Measurements from ENCODE around the gene AUTS2. TPM values are rescaled to one million over a fixed set of nuclear protein-coding genes. Genes with fewer than 3 reads are reported as not detected.

Gene AUTS2
- total and polyA plus RNA-seq, 9 of the 15 experiments (the other 6 are each of a cell fraction or from before 2014, with no cell fraction given), result 0.58 TPM; not detected in 8

GRCh38 chr7:70317356-70317755 is 719.1 kb downstream of the AUTS2 start:
- in situ Hi-C loops (cut with MboI), result no loop called here
- no peaks in the 10 kb centered on the region for H3K9me3 ChIP-seq (replicated peaks; ENCODE audit: control insufficient read depth, insufficient read depth, low read depth, low read length)
- TF ChIP-seq MCM2 (IDR thresholded peaks at IDR 0.05; ENCODE audit: low read depth) (no peak), HMGN3 (IDR thresholded peaks at IDR 0.05; ENCODE audit: borderline replicate concordance, extremely low read depth, insufficient read length, low read depth, low read length) (no peak), ZNF354B (CRISPR knock-in tag; IDR thresholded peaks at IDR 0.05) (no peak), CREB5 (CRISPR knock-in tag; IDR thresholded peaks at IDR 0.05) (no peak), ZBTB33 (CRISPR knock-in tag; IDR thresholded peaks at IDR 0.05) (no peak), ZBTB11 (CRISPR knock-in tag; IDR thresholded peaks at IDR 0.05) (no peak), RFX1 (IDR thresholded peaks at IDR 0.05) (no peak), TFAP4 (CRISPR knock-in tag; IDR thresholded peaks at IDR 0.05; ENCODE audit: borderline replicate concordance) (no peak), POLR2AphosphoS5 (IDR thresholded peaks at IDR 0.05; ENCODE audit: control insufficient read depth, insufficient read depth, low read depth, low read length) (no peak), E4F1 (CRISPR knock-in tag; IDR thresholded peaks at IDR 0.05; ENCODE audit: borderline replicate concordance) (no peak)

More at GRCh38 chr7:70317356-70317755, 719.1 kb downstream of the AUTS2 start:
- Histone ChIP-seq H3K36me3 (ENCODE audit: control insufficient read depth, insufficient read depth, low read length) (no peaks in the 10 kb centered on the region), H3K27me3 (ENCODE audit: control insufficient read depth in 2 of 2, insufficient read depth in 2 of 2, low read length in 2 of 2) (no peaks in the 10 kb centered on the region), H3K4me3 (no peak overlapping the region), H3K4me2 (ENCODE audit: insufficient read depth, low read length) (no peak overlapping the region), H4K20me1 (replicated peaks; ENCODE audit: control insufficient read depth, insufficient read depth, low read length) (no peaks in the 10 kb centered on the region), H3K79me2 (ENCODE audit: control insufficient read depth, insufficient read depth, low read length) (no peaks in the 10 kb centered on the region), H2AFZ (ENCODE audit: low read depth, low read length) (no peak overlapping the region), H3K27ac (ENCODE audit: extremely low read depth, low read depth, low read length) (no peak overlapping the region), H3K4me1 (replicated peaks in 1 of 2; ENCODE audit: control insufficient read depth in 2 of 2, insufficient read depth in 2 of 2, low read length in 2 of 2) (no peaks in the 10 kb centered on the region), H3K9ac (ENCODE audit: insufficient read depth in 1 of 2, low read depth in 2 of 2, low read length in 2 of 2) (no peak overlapping the region), H3K9me1 (ENCODE audit: control insufficient read depth, insufficient read depth, low read length) (no peaks in the 10 kb centered on the region)
- 0% methylated on average over 2 of the region's 2 CpGs for WGBS (ENCODE audit: insufficient coverage, low coverage, missing lambda C conversion rate)
- FAIRE-seq (no peak), ATAC-seq (no peak), DNase-seq (ENCODE audit: extremely low read depth in 1 of 4, low spot score in 3 of 4) (no peak)
- intact Hi-C loops (cut with micrococcal nuclease), result no loop called here
- ChIA-PET CTCF (ENCODE audit: low intra/inter-chr PET ratio) (no interaction called here), POLR2A (no interaction called here)
- no TSS peak for BruUV-seq (replicated peaks)
